ENCODE results near the gene ACADVL. TPM values are rescaled to one million over a fixed set of nuclear protein-coding genes. Genes with fewer than 3 reads are reported as not detected.

ACADVL gene
- total RNA-seq, 2 donors from 2014 or later = 651 to 710 TPM

DNA sequence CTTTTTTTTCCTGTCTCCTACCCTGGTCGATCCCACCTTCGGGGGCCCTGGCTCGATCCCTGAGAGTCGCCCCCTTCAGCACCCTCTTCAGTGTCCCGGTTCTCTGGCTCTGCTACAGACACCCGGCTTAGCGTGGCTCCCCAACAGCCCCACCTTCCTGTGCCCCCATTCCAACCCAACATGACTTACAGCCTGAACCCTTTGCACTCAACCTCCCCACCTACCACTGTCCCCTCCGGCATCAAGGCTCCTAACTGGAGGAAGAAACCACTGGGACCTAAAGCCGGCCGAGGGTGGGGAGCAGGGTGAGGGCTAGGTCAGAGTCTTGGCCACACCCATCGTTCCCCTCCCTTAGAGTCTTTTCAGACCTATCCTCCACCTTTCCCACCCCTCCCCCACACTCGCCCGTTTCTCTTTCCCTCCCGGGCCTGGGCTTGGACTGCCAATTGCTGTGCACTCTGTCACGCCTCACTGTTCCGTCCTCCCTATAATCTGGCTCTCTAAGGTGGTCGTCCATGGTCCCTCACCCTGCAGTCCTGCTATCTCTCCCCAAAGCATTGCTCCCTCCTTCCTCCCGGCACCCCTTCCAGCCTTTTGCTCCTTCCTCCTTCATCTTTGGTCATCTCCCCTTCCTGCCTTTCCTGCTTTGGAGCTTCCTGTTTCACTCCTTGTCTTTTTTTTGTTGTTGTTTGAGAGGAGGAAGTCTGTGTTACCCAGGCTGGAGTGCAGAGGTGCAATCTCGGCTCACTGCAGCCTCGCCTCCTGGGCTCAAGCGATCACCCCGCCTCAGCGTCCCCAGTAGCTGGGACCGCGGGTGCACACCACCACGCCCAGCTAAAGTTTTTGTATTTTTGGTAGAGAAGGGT, 43.4 kb downstream of the ACADVL start:
- Mint-ChIP-seq H3K9me3 (no peaks in the 10 kb centered on the region), H3K4me1 (ENCODE audit: low read depth in 2 of 2) (peaks cover 17 to 24% of the 10 kb centered on the region in 2 donors), H3K4me3 (peak overlapping the region; percentile 67), H3K36me3 (no peaks in the 10 kb centered on the region), H3K27me3 (peaks cover 20 to 25% of the 10 kb centered on the region in 2 donors), H3K27ac (peak overlapping the region in 1 of 2 donors; percentile 49)
- DNase-seq (ENCODE audit: low spot score) = no peak
- ATAC-seq = peak in 1 of 2 donors; percentile 11

DNA sequence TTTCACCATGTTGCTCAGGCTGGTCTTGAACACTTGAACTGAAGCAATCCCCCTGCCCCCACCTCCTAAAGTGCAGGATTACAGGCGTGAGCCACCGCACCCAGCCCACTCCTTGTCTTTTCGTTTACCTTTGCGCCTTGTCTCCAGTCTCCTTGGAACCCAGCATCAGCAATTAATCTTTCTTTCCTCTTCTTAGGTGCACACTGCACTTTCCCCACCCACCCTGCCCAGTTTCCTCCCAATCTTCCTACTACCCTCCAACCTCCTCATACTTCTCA, 44.0 kb downstream of the ACADVL start:
- ATAC-seq (no peak), DNase-seq (ENCODE audit: low spot score) (no peak)
- Mint-ChIP-seq H3K27ac (peak overlapping the region in 1 of 2 donors; percentile 49), H3K4me1 (ENCODE audit: low read depth in 2 of 2) (peaks cover 17 to 24% of the 10 kb centered on the region in 2 donors), H3K9me3 (no peaks in the 10 kb centered on the region), H3K27me3 (peaks cover 20 to 25% of the 10 kb centered on the region in 2 donors), H3K36me3 (no peaks in the 10 kb centered on the region), H3K4me3 (peak overlapping the region; percentile 67)

DNA sequence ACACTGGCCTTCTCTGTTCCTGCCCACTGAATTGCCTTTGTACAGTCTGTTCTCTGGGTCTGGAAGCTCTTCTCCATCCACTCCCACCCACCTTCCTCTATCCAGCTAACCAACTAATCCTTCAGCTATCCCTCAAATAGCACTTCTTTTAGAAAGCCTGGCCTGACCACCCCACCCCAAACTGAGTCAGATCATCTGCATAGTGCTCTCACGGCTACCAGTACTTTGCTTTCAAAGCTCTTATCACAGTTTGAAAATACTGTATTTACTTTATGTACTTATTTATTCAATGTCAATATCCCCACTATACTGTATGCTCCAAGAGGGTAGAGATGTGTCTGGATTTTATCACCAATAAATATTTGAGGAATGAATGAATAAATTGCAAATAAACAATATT, 47.0 kb downstream of the ACADVL start:
- Mint-ChIP-seq H3K9me3 (no peaks in the 10 kb centered on the region), H3K4me1 (ENCODE audit: low read depth in 2 of 2) (peaks cover 15 to 17% of the 10 kb centered on the region in 2 donors), H3K4me3 (no peak overlapping the region), H3K36me3 (no peaks in the 10 kb centered on the region), H3K27me3 (peaks cover 20 to 25% of the 10 kb centered on the region in 2 donors), H3K27ac (no peak overlapping the region)
- ATAC-seq (no peak), DNase-seq (ENCODE audit: low spot score) (no peak)

Other genes with a start within 250 kb of the ACADVL start
- not detected for gene ALOX12, start 223.9 kb upstream of the ACADVL start, total RNA-seq
- gene RNASEK, start 207.3 kb upstream of the ACADVL start, total RNA-seq = 100 to 1,000 TPM; 206 to 224 TPM
- gene BCL6B, start 196.9 kb upstream of the ACADVL start, total RNA-seq = 1 to 10 TPM in 1 of 2 donors, under 1 TPM in 1; 0.73 to 1.1 TPM
- gene SLC16A13, start 183.9 kb upstream of the ACADVL start, total RNA-seq = 10 to 100 TPM; 11.7 to 19.1 TPM
- 1 to 10 TPM; 1.2 to 1.7 TPM for gene SLC16A11, start 175.8 kb upstream of the ACADVL start, total RNA-seq
- not detected for gene CLEC10A, start 139.7 kb upstream of the ACADVL start, total RNA-seq
- under 1 TPM in 1 of 2 donors, not detected in 1; 0.33 TPM for gene ASGR2, start 105.1 kb upstream of the ACADVL start, total RNA-seq
- gene ASGR1, start 40.6 kb upstream of the ACADVL start, total RNA-seq = under 1 TPM in 1 of 2 donors, not detected in 1; 0.95 TPM
- gene DLG4, start 102 bp upstream of the ACADVL start, total RNA-seq = 1 to 10 TPM; 3.3 to 8.3 TPM
- 10 to 100 TPM; 35.1 to 61.6 TPM for gene DVL2, start 14.6 kb downstream of the ACADVL start, total RNA-seq
- gene PHF23, start 19.5 kb downstream of the ACADVL start, total RNA-seq = 10 to 100 TPM; 40.1 to 55.2 TPM
- 100 to 1,000 TPM; 197 to 277 TPM for gene GABARAP, start 22.5 kb downstream of the ACADVL start, total RNA-seq
- gene CTDNEP1, start 31.8 kb downstream of the ACADVL start, total RNA-seq = 100 to 1,000 TPM; 145 to 165 TPM
- 10 to 100 TPM; 43.5 to 70.5 TPM for gene ELP5, start 32.3 kb downstream of the ACADVL start, total RNA-seq
- 1 to 10 TPM in 1 of 2 donors, under 1 TPM in 1; 0.73 to 1.1 TPM for gene CLDN7, start 42.5 kb downstream of the ACADVL start, total RNA-seq
- gene SLC2A4, start 61.8 kb downstream of the ACADVL start, total RNA-seq = under 1 TPM in 1 of 2 donors, not detected in 1; 0.50 TPM
- gene YBX2, start 74.7 kb downstream of the ACADVL start, total RNA-seq = not detected
- 1,000 to 10,000 TPM in 1 of 2 donors, 100 to 1,000 TPM in 1; 953 to 1,345 TPM for gene EIF5A, start 87.7 kb downstream of the ACADVL start, total RNA-seq
- 10 to 100 TPM; 58.1 to 87.0 TPM for gene GPS2, start 95.4 kb downstream of the ACADVL start, total RNA-seq
- gene NEURL4, start 109.4 kb downstream of the ACADVL start, total RNA-seq = 10 to 100 TPM; 37.6 to 76.7 TPM
- 100 to 1,000 TPM; 240 to 419 TPM for gene ACAP1, start 116.6 kb downstream of the ACADVL start, total RNA-seq
- gene KCTD11, start 132.2 kb downstream of the ACADVL start, total RNA-seq = 10 to 100 TPM in 1 of 2 donors, 1 to 10 TPM in 1; 6.7 to 13.0 TPM
- not detected for gene TMEM95, start 135.2 kb downstream of the ACADVL start, total RNA-seq
- under 1 TPM in 1 of 2 donors, not detected in 1; 0.36 TPM for gene TNK1, start 161.2 kb downstream of the ACADVL start, total RNA-seq
- 10 to 100 TPM; 32.2 to 48.4 TPM for gene PLSCR3, start 174.6 kb downstream of the ACADVL start, total RNA-seq
- 10 to 100 TPM; 40.1 to 51.1 TPM for gene TMEM256, start 184.2 kb downstream of the ACADVL start, total RNA-seq
- gene NLGN2, start 187.9 kb downstream of the ACADVL start, total RNA-seq = 1 to 10 TPM; 2.3 to 7.7 TPM
- not detected for gene SPEM1, start 200.4 kb downstream of the ACADVL start, total RNA-seq
- gene SPEM2, start 205.7 kb downstream of the ACADVL start, total RNA-seq = not detected
- not detected for gene SPEM3, start 208.9 kb downstream of the ACADVL start, total RNA-seq
- 10 to 100 TPM; 11.2 to 14.2 TPM for gene TMEM102, start 215.5 kb downstream of the ACADVL start, total RNA-seq
- gene FGF11, start 219.6 kb downstream of the ACADVL start, total RNA-seq = 1 to 10 TPM; 1.9 to 4.5 TPM
- 10 to 100 TPM; 10.4 to 13.7 TPM for gene CHRNB1, start 225.1 kb downstream of the ACADVL start, total RNA-seq